ENCODE data around the gene AP3D1. TPM values are rescaled to one million over a fixed set of nuclear protein-coding genes. Genes with fewer than 3 reads are reported as not detected.

Gene AP3D1
- total and polyA plus RNA-seq, 9 of the 15 experiments (the other 6 are each of a cell fraction or from before 2014, with no cell fraction given) = 1.2 to 86.1 (median 35.9) TPM

- TF ChIP-seq POLR2G (IDR thresholded peaks at IDR 0.05; ENCODE audit: low read depth, low read length) (peak; percentile 76), TSC22D4 (tag; IDR thresholded peaks at IDR 0.05) (no peak), DEAF1 (CRISPR knock-in tag; IDR thresholded peaks at IDR 0.05) (no peak), STAT5B (CRISPR knock-in tag; IDR thresholded peaks at IDR 0.05) (no peak), CCAR2 (IDR thresholded peaks at IDR 0.05; ENCODE audit: low read depth, low read length) (no peak), CREB5 (CRISPR knock-in tag; IDR thresholded peaks at IDR 0.05) (no peak), PCBP1 (IDR thresholded peaks at IDR 0.05; ENCODE audit: low read depth, low read length, poor library complexity, severe bottlenecking) (no peak), CCNT2 (IDR thresholded peaks at IDR 0.05; ENCODE audit: borderline replicate concordance, extremely low read depth, insufficient read length, low read depth, low read length) (peak; percentile 58), PHTF2 (CRISPR knock-in tag; IDR thresholded peaks at IDR 0.05) (no peak), ARID2 (IDR thresholded peaks at IDR 0.05) (no peak), NR2F6 (CRISPR knock-in tag; IDR thresholded peaks at IDR 0.05) (no peak), ARID4B (CRISPR knock-in tag; IDR thresholded peaks at IDR 0.05) (peak; percentile 100), KLF16 (IDR thresholded peaks at IDR 0.05) (peak; percentile 67; the same call in 1 of the 2 replicates), BCLAF1 (IDR thresholded peaks at IDR 0.05; ENCODE audit: borderline replicate concordance in 1 of 2, control insufficient read depth in 1 of 2, low read depth in 2 of 2, low read length in 1 of 2) (no peak), CBX8 (IDR thresholded peaks at IDR 0.05; ENCODE audit: borderline replicate concordance, extremely low read depth, low read depth, low read length, poor library complexity, severe bottlenecking) (no peak)
Measured at GRCh38 chr19:2151339-2152229, at the start of gene AP3D1 (continued).
